ENCODE results near the gene TRAPPC4.
"Not testable (repeated sequence)": the region's sequence is repeated elsewhere in the genome, so short reads cannot be mapped to it uniquely, and the experiment has no call there.

The TRAPPC4 gene

GRCh38 chr11:119018074-119018938 is at the start of gene TRAPPC4, which contains the start of gene RPS25:
Gene TRAPPC4 (plus strand): TSS chr11:119018766. CDS start chr11:119018796, 30 bp downstream.
Gene RPS25 (minus strand): TSS chr11:119018343. CDS start chr11:119018284, 59 bp downstream.
- peak; percentile 96 for DNase-seq

- not testable (repeated sequence) for DNase-seq
Observed at GRCh38 chr11:118969508-118969907, 49.1 kb upstream of the TRAPPC4 start.

- no peak for DNase-seq
Observed at GRCh38 chr11:118971646-118972045, 46.9 kb upstream of the TRAPPC4 start, which contains the start of gene FOXR1. Gene FOXR1 (plus strand): TSS chr11:118971761. CDS start chr11:118971932, 171 bp downstream.

GRCh38 chr11:118973985-118974384 is 44.6 kb upstream of the TRAPPC4 start:
- no peak for DNase-seq

- DNase-seq = peak; percentile 69
Observed at GRCh38 chr11:118975771-118976709, 42.5 kb upstream of the TRAPPC4 start.

- DNase-seq = no peak
Observed at GRCh38 chr11:118979434-118979833, 39.1 kb upstream of the TRAPPC4 start.

- no peak for DNase-seq
Observed at GRCh38 chr11:118980191-118980881, 38.2 kb upstream of the TRAPPC4 start.

- DNase-seq = not testable (repeated sequence)
Observed at GRCh38 chr11:118984337-118984736, 34.2 kb upstream of the TRAPPC4 start.

- DNase-seq = no peak
Observed at GRCh38 chr11:118984825-118985224, 33.7 kb upstream of the TRAPPC4 start.

GRCh38 chr11:118988280-118988679 is 30.3 kb upstream of the TRAPPC4 start:
- DNase-seq = peak; percentile 76

GRCh38 chr11:118991486-118992038 is 27.0 kb upstream of the TRAPPC4 start:
- not testable (repeated sequence) for DNase-seq

- peak; percentile 32 for DNase-seq
Observed at GRCh38 chr11:118996926-118997626, 21.5 kb upstream of the TRAPPC4 start.

GRCh38 chr11:118997627-118998387 is 20.8 kb upstream of the TRAPPC4 start, which contains the start of gene CENATAC:
Gene CENATAC (plus strand): TSS chr11:118998138. CDS start chr11:118998198, 60 bp downstream.
- DNase-seq = peak; percentile 95

GRCh38 chr11:118998388-118998717 is 20.2 kb upstream of the TRAPPC4 start:
- DNase-seq = no peak

GRCh38 chr11:118998822-118999221 is 19.7 kb upstream of the TRAPPC4 start:
- DNase-seq = no peak

- no peak for DNase-seq
Observed at GRCh38 chr11:119000906-119001305, 17.7 kb upstream of the TRAPPC4 start.

- no peak for DNase-seq
Observed at GRCh38 chr11:119006656-119007055, 11.9 kb upstream of the TRAPPC4 start.

GRCh38 chr11:119011476-119012053 is 7.0 kb upstream of the TRAPPC4 start:
- no peak for DNase-seq

- DNase-seq = no peak
Observed at GRCh38 chr11:119012629-119013170, 5.9 kb upstream of the TRAPPC4 start.

All from NCI-H510A treated with DMSO at 0.1 percent for 48 hours (cell line).